MCF 10A (cell line): ENCODE measurements around the gene INTS11. TPM values are rescaled to one million over a fixed set of nuclear protein-coding genes. Genes with fewer than 3 reads are reported as not detected.

Source experiments
- BruUV-seq: library from RNA; stranded (reverse); fragments of 400-500 nt; replicated peaks from 2 replicates; lab custom pipeline; 2021; lab: Mats Ljungman, UMichigan
- CTCF ChIA-PET: fragments of 300-600 bp; sonication (Branson Sonifier 250); formaldehyde crosslinking; extraction: SDS; loops from one replicate; lab custom pipeline; 2021; ENCODE audit warnings: antibody characterized with exemption, inconsistent platforms; lab: Yijun Ruan, JAX
- POLR2A ChIA-PET: fragments of 300-600, 350-650 bp; sonication (Branson Sonifier 250); formaldehyde crosslinking; extraction: SDS; loops from one replicate; lab custom pipeline; 2020; ENCODE audit warnings: antibody characterized with exemption, inconsistent platforms; lab: Yijun Ruan, JAX
- DNase-seq: peaks from one replicate; pipeline ENCODE4 v3.0.0-alpha.2; 2018; ENCODE audit not compliant: unreplicated experiment
- H3K27ac Mint-ChIP-seq: one replicate; pipeline ENCODE4 v1.8.0; 2022; ENCODE audit warnings: mild to moderate bottlenecking, low read depth, mixed read lengths; ENCODE audit not compliant: unreplicated experiment
- H3K27me3 Mint-ChIP-seq: one replicate; pipeline ENCODE4 v1.8.0; 2022; ENCODE audit warnings: mixed read lengths; ENCODE audit not compliant: insufficient read depth, unreplicated experiment
- H3K36me3 Mint-ChIP-seq: one replicate; pipeline ENCODE4 v1.8.0; 2022; ENCODE audit warnings: mild to moderate bottlenecking, moderate library complexity, mixed read lengths; ENCODE audit not compliant: insufficient read depth, unreplicated experiment
- H3K4me1 Mint-ChIP-seq: one replicate; pipeline ENCODE4 v1.8.0; 2022; ENCODE audit warnings: mixed read lengths; ENCODE audit not compliant: insufficient read depth, unreplicated experiment
- H3K4me3 Mint-ChIP-seq: one replicate; pipeline ENCODE4 v1.8.0; 2022; ENCODE audit warnings: mild to moderate bottlenecking, moderate library complexity, mixed read lengths; ENCODE audit not compliant: unreplicated experiment
- H3K9me3 Mint-ChIP-seq: one replicate; pipeline ENCODE4 v1.8.0; 2022; ENCODE audit warnings: mixed read lengths; ENCODE audit not compliant: unreplicated experiment
- intact Hi-C: fragments of 100-400 bp; cut with micrococcal nuclease; formaldehyde crosslinking; loops from 2 replicates; pipeline ENCODE4 v1.14.1; 2022
- total RNA-seq: library from RNA; stranded (reverse); gene quantifications from 2 replicates; pipeline ENCODE4 v1.2.3, GENCODE V29; 2022
- TF ChIP-seq, protein P1 (sequence below): fragments of 200-600 bp; IDR thresholded peaks from one replicate; pipeline ENCODE4 v1.8.0; 2022; ENCODE audit warnings: antibody characterized with exemption, mild to moderate bottlenecking; ENCODE audit not compliant: unreplicated experiment

Gene INTS11
- total RNA-seq, 1 experiment from 2014 or later = 122 TPM

DNA sequence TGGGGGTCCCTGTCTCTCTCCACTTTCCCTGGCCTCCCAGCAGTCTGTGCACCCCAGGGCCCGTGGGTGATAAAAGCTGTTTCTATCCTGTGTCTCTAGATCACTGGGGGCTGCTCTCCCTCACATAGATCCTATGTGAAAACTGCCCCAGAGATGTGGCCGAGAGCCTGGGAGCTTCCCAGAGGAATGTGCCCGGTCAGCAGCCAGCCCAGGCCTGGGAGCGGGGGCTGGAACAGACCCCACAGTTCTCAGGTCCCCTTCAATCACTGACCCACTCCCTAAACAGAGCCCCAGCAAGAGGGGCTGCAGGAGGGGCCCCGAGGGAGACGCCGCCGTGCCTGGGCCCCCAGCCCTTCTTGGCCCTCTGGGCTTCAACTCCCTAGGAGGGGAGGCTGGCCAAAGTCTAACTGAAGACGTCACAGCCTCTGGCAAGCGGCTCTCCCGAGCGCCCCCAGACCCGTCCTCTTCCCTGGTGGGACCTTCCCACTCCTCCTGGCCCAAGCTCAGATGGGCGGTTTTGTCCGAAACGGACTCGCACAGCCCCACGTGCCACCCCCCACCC lies 33.5 kb upstream of the INTS11 start:
- H3K9me3 Mint-ChIP-seq = no peaks in the 10 kb centered on the region

DNA sequence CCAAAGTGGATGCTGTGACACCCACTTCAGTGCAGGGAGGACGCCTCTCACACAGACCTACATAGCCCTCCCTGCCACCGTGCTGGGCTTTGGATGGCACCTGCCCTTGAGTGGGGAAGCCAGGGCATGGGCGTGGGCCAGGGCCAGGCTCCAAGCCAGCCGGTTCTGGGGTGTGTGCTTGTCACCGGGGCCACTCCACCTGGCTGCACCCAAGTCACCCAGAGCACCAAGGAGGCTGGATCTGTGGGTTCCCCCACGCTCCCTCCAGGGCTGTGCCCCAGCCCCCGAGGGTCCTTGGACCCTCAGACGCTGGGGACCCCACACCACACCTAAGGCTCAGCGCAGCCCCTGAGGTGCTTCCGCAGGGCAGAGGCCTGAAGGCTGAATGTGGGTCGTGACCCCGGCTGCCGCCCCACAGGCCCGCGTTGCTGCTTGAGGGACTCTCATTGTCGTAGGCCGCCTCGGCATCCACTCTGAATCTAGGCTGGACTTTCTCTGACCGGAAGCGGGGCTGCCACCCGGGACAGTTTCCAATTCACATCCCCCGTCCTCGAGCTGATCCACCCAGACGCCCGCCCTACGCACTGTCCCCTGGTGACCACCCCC lies 32.4 kb upstream of the INTS11 start:
- H3K27ac Mint-ChIP-seq = no peak overlapping the region
- intact Hi-C loops = no loop called here
- POLR2A ChIA-PET = no interaction called here
- BruUV-seq = no TSS peak
- no peak overlapping the region for H3K4me3 Mint-ChIP-seq
- H3K4me1 Mint-ChIP-seq = peaks cover 9% of the 10 kb centered on the region
- CTCF ChIA-PET = no interaction called here
- DNase-seq = no peak
- H3K36me3 Mint-ChIP-seq = peaks cover 5% of the 10 kb centered on the region
- TF ChIP-seq, protein P1, sequence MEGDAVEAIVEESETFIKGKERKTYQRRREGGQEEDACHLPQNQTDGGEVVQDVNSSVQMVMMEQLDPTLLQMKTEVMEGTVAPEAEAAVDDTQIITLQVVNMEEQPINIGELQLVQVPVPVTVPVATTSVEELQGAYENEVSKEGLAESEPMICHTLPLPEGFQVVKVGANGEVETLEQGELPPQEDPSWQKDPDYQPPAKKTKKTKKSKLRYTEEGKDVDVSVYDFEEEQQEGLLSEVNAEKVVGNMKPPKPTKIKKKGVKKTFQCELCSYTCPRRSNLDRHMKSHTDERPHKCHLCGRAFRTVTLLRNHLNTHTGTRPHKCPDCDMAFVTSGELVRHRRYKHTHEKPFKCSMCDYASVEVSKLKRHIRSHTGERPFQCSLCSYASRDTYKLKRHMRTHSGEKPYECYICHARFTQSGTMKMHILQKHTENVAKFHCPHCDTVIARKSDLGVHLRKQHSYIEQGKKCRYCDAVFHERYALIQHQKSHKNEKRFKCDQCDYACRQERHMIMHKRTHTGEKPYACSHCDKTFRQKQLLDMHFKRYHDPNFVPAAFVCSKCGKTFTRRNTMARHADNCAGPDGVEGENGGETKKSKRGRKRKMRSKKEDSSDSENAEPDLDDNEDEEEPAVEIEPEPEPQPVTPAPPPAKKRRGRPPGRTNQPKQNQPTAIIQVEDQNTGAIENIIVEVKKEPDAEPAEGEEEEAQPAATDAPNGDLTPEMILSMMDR = no peak
- H3K27me3 Mint-ChIP-seq = no peaks in the 10 kb centered on the region
- no peaks in the 10 kb centered on the region for H3K9me3 Mint-ChIP-seq

More for the DNA sequence above, 33.5 kb upstream of the INTS11 start:
- ChIA-PET POLR2A (no interaction called here), CTCF (interaction anchor here (1.1 kb wide), 1 partner anchor 13 kb away, joined by 3 read pairs; no protein-coding TSS in a partner anchor)
- H3K36me3 Mint-ChIP-seq = peaks cover 5% of the 10 kb centered on the region
- peaks cover 9% of the 10 kb centered on the region for H3K4me1 Mint-ChIP-seq
- H3K27me3 Mint-ChIP-seq = no peaks in the 10 kb centered on the region
- no TSS peak for BruUV-seq
- intact Hi-C loops = no loop called here
- no peak for DNase-seq
- H3K4me3 Mint-ChIP-seq = no peak overlapping the region
- H3K27ac Mint-ChIP-seq = no peak overlapping the region
- TF ChIP-seq, protein P1 = no peak

DNA sequence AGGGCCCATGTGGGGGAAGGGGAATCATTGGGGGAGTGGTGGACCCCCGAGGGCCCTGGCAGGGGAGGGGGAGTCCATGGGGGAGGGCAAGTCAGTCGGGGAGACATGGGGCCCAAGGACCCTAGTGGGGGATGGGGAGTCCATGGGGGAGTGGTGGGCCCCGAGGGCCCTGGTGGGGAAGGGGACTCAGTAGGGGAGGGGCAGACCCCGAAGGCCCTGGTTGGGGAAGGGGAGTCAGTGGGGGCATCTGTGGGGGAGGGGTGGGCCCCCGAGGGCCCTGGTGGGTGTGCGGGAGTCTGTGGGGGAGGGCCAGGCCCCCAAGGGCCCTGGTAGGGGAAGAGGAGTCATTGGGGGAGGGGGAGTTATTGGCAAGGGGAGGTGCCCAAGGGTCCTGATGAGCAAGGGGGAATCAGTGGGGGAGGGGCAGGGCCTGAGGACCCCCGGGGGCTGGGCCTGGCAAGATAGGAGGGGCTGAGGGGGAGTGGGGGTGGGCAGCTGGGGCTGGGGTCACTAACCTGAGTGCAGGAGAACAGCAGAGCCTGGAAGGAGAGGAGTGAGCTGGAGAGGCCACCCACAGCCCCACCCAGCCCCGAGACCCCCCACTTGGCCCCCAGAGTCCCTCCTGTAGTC lies 31.8 kb upstream of the INTS11 start:
- DNase-seq = no peak
- ChIA-PET POLR2A (interaction anchor here (0.8 kb wide), 1 partner anchor 24 kb away, joined by 3 read pairs; no protein-coding TSS in a partner anchor), CTCF (no interaction called here)
- BruUV-seq = no TSS peak
- H3K27me3 Mint-ChIP-seq = no peaks in the 10 kb centered on the region
- intact Hi-C loops = no loop called here
- no peaks in the 10 kb centered on the region for H3K9me3 Mint-ChIP-seq
- peaks cover 5% of the 10 kb centered on the region for H3K36me3 Mint-ChIP-seq
- TF ChIP-seq, protein P1 = no peak
- peaks cover 9% of the 10 kb centered on the region for H3K4me1 Mint-ChIP-seq
- H3K27ac Mint-ChIP-seq = no peak overlapping the region
- H3K4me3 Mint-ChIP-seq = no peak overlapping the region

DNA sequence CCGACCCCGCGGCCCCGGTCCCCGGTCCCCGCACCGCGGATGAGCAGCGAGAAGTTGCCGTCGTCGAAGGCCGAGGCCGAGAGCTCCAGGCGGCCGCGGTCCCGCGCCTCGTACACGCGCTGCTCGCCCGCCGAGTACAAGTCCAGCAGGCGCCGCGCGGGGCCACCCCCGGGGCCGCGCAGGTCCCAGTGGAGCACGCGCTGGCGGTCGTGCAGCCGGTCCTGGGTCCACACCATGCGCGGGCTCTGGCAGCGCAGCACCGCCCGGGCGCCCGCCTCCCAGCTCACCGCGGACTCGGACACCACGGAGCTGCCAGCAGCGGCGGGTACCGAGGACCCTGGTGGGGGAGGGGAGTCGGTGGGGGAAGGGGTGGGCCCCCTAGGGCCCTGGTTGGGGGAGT lies 31.0 kb upstream of the INTS11 start:
- Mint-ChIP-seq H3K9me3 (no peaks in the 10 kb centered on the region), H3K36me3 (peaks cover 5% of the 10 kb centered on the region), H3K27me3 (no peaks in the 10 kb centered on the region), H3K4me1 (peaks cover under 1% of the 10 kb centered on the region), H3K4me3 (no peak overlapping the region), H3K27ac (no peak overlapping the region)
- TF ChIP-seq, protein P1 = no peak
- intact Hi-C loops = no loop called here
- POLR2A ChIA-PET = interaction anchor here (0.8 kb wide), 1 partner anchor 23 kb away, joined by 3 read pairs; no protein-coding TSS in a partner anchor
- no TSS peak for BruUV-seq
- CTCF ChIA-PET = no interaction called here
- DNase-seq = no peak
